ENCODE measurements around the gene CDH5. TPM values are rescaled to one million over a fixed set of nuclear protein-coding genes. Genes with fewer than 3 reads are reported as not detected.

The CDH5 gene
- total and polyA plus RNA-seq, 2 donors from 2014 or later: 13.9 to 41.3 TPM

DNA sequence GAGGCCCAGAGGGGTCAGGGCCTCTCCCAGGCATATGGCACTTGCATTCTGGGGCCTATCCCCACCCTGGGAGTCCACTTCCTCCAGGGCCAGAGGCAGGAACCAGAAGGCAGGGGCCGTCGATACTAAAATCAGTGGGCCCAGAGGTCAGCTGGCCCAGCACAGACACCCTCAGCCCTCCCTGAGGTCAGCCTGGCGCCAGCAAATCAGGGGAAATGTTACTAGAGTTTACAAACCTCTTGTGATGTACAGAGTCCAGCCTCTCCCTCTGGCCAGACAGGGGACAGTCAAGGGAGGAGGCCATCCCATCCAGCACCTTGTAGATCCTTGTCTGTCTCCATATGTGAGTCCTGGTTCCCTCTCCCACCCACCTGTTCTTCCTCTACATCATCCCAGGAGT is 10.8 kb downstream of the CDH5 start:
- FAIRE-seq (no peak), DNase-seq (no peak)
- H3K27me3 ChIP-seq (ENCODE audit: control insufficient read depth, insufficient read depth, low read length): no peaks in the 10 kb centered on the region
- TF ChIP-seq, protein P1, sequence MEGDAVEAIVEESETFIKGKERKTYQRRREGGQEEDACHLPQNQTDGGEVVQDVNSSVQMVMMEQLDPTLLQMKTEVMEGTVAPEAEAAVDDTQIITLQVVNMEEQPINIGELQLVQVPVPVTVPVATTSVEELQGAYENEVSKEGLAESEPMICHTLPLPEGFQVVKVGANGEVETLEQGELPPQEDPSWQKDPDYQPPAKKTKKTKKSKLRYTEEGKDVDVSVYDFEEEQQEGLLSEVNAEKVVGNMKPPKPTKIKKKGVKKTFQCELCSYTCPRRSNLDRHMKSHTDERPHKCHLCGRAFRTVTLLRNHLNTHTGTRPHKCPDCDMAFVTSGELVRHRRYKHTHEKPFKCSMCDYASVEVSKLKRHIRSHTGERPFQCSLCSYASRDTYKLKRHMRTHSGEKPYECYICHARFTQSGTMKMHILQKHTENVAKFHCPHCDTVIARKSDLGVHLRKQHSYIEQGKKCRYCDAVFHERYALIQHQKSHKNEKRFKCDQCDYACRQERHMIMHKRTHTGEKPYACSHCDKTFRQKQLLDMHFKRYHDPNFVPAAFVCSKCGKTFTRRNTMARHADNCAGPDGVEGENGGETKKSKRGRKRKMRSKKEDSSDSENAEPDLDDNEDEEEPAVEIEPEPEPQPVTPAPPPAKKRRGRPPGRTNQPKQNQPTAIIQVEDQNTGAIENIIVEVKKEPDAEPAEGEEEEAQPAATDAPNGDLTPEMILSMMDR (IDR thresholded peaks at IDR 0.05; ENCODE audit: borderline replicate concordance, extremely low read depth, insufficient read depth): no peak
- H3K4me3 ChIP-seq (ENCODE audit: low read length in 3 of 3): no peak overlapping the region
- no peaks in the 10 kb centered on the region for H3K4me1 ChIP-seq (ENCODE audit: control insufficient read depth in 2 of 3, insufficient read depth in 2 of 3, low read depth in 1 of 3, low read length in 3 of 3)
- intact Hi-C loops (cut with DNase I): no loop called here
- H3K27ac ChIP-seq (ENCODE audit: low read depth in 2 of 2, low read length in 2 of 2): no peak overlapping the region
- H3K36me3 ChIP-seq (ENCODE audit: control insufficient read depth in 2 of 3, insufficient read depth in 3 of 3, low read length in 3 of 3): no peaks in the 10 kb centered on the region
- H3K9me3 ChIP-seq (ENCODE audit: control insufficient read depth in 2 of 3, insufficient read depth in 1 of 3, low read length in 3 of 3): peaks cover 0 to 2% (median 0%) of the 10 kb centered on the region in 3 donors
- H3K9ac ChIP-seq (ENCODE audit: low read length in 3 of 3): no peak overlapping the region

DNA sequence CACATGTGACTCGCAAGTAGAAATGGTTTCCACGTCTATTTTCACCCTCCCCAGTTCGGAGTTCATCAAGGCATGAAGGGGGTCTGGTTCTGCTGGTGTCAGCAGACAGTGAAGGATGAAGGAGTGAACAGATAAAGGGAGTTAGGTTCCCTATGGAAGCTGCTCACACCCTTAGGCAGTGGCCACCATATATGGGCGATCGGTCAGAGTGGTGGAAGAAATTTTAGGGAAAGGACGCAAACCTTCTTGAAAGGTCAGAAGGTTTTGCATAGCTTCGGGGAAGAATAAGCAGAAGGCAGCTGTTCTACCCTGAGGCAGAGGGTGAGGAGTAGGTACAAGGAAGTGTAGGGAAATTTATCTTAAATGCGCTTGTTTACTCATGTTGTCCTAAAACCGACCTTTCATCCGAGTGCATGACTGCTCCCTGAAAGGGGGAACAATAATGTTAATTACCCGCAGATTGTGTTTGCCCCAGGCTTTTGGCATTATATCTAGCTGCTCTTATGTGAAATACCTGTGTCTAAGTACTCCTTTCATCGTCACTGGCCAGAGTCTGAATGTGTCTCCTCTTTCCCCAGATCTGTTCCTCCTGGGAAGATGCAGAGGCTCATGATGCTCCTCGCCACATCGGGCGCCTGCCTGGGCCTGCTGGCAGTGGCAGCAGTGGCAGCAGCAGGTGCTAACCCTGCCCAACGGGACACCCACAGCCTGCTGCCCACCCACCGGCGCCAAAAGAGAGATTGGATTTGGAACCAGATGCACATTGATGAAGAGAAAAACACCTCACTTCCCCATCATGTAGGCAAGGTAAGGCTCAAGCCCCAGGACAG is 12.5 kb downstream of the CDH5 start:
- Histone ChIP-seq H3K9ac (ENCODE audit: low read length in 3 of 3) (no peak overlapping the region), H3K4me1 (ENCODE audit: control insufficient read depth in 2 of 3, insufficient read depth in 2 of 3, low read depth in 1 of 3, low read length in 3 of 3) (no peaks in the 10 kb centered on the region)

DNA sequence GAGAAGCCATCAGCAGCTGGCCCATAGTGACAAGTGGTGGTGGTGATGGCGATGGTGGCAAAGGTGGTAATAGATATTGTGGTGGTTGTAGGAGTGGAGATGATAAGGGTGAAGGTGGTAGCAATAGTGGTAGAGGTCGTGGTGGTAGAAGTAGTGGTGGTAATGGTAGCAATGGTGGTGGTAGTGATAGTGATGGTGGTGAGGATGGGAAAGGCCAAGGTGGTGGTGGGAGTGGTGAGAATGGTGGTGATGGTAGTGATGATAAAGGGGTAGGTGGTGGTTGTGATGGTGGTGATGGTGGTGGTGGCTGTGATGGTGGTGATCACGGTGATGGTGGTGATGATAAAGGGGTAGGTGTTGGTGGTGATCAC is 13.1 kb downstream of the CDH5 start:
- intact Hi-C loops (cut with DNase I): no loop called here
- TF ChIP-seq, protein P1 (IDR thresholded peaks at IDR 0.05; ENCODE audit: borderline replicate concordance, extremely low read depth, insufficient read depth): no peak
- Histone ChIP-seq H3K4me1 (ENCODE audit: control insufficient read depth in 2 of 3, insufficient read depth in 2 of 3, low read depth in 1 of 3, low read length in 3 of 3) (no peaks in the 10 kb centered on the region), H3K4me3 (ENCODE audit: low read length in 3 of 3) (no peak overlapping the region), H3K27ac (ENCODE audit: low read depth in 2 of 2, low read length in 2 of 2) (no peak overlapping the region), H3K9me3 (ENCODE audit: control insufficient read depth in 2 of 3, insufficient read depth in 1 of 3, low read length in 3 of 3) (peaks cover 0 to 2% (median 0%) of the 10 kb centered on the region in 3 donors), H3K9ac (ENCODE audit: low read length in 3 of 3) (no peak overlapping the region), H3K36me3 (ENCODE audit: control insufficient read depth in 2 of 3, insufficient read depth in 3 of 3, low read length in 3 of 3) (no peaks in the 10 kb centered on the region), H3K27me3 (ENCODE audit: control insufficient read depth, insufficient read depth, low read length) (no peaks in the 10 kb centered on the region)
- DNase-seq (no peak), FAIRE-seq (no peak)

More for the DNA sequence above, 12.5 kb downstream of the CDH5 start:
- FAIRE-seq (no peak), DNase-seq (no peak)
- Histone ChIP-seq H3K36me3 (ENCODE audit: control insufficient read depth in 2 of 3, insufficient read depth in 3 of 3, low read length in 3 of 3) (no peaks in the 10 kb centered on the region), H3K27ac (ENCODE audit: low read depth in 2 of 2, low read length in 2 of 2) (no peak overlapping the region), H3K27me3 (ENCODE audit: control insufficient read depth, insufficient read depth, low read length) (no peaks in the 10 kb centered on the region), H3K4me3 (ENCODE audit: low read length in 3 of 3) (no peak overlapping the region), H3K9me3 (ENCODE audit: control insufficient read depth in 2 of 3, insufficient read depth in 1 of 3, low read length in 3 of 3) (peaks cover 0 to 2% (median 0%) of the 10 kb centered on the region in 3 donors)
- TF ChIP-seq, protein P1 (IDR thresholded peaks at IDR 0.05; ENCODE audit: borderline replicate concordance, extremely low read depth, insufficient read depth): no peak
- intact Hi-C loops (cut with DNase I): no loop called here

All from kidney (tissue), 14 donors.